Activated B cell treated with CpG ODN at 0.5 μM for 24 hours (primary cell): ENCODE measurements around the gene MSI2. TPM values are rescaled to one million over a fixed set of nuclear protein-coding genes. Genes with fewer than 3 reads are reported as not detected.

Source experiments
- ATAC-seq: fragments of 200-7000 bp; cut with Tn5 transposase; one replicate; pipeline ENCODE4 v1.10.0; 2021; ENCODE audit warnings: low read depth, mild to moderate bottlenecking, moderate library complexity
- CTCF ChIA-PET: fragments of 350-600 bp; sonication (Branson Sonifier 250); formaldehyde crosslinking; loops from one replicate; lab custom pipeline; 2021; ENCODE audit warnings: antibody characterized with exemption; lab: Charles Lee
- POLR2A ChIA-PET: fragments of 350-600 bp; sonication (Branson Sonifier 250); formaldehyde crosslinking; loops from one replicate; lab custom pipeline; 2021; ENCODE audit warnings: antibody characterized with exemption; lab: Charles Lee
- DNase-seq: peaks from one replicate; pipeline ENCODE4 v3.0.0; 2022
- H3K27ac Mint-ChIP-seq: one replicate; pipeline ENCODE4 v1.8.0; 2020; ENCODE audit warnings: mixed read lengths
- H3K27me3 Mint-ChIP-seq: one replicate; pipeline ENCODE4 v1.8.0; 2021; ENCODE audit warnings: mixed read lengths
- H3K36me3 Mint-ChIP-seq: one replicate; pipeline ENCODE4 v1.8.0; 2021; ENCODE audit warnings: low read depth, mixed read lengths
- H3K4me1 Mint-ChIP-seq: one replicate; pipeline ENCODE4 v1.8.0; 2021; ENCODE audit warnings: mixed read lengths
- H3K4me3 Mint-ChIP-seq: one replicate; pipeline ENCODE4 v1.8.0; 2020; ENCODE audit warnings: mild to moderate bottlenecking, mixed read lengths
- H3K9me3 Mint-ChIP-seq: one replicate; pipeline ENCODE4 v1.8.0; 2020; ENCODE audit warnings: mixed read lengths
- CTCF ChIP-seq: fragments of 200-600 bp; IDR thresholded peaks from one replicate; pipeline ENCODE4 v1.8.0; 2022; ENCODE audit warnings: antibody characterized with exemption, mild to moderate bottlenecking
- intact Hi-C: fragments of 100-400 bp; cut with micrococcal nuclease; formaldehyde crosslinking; loops from one replicate; pipeline ENCODE4 v1.15.1; 2024
- total RNA-seq: library from RNA; stranded (reverse); gene quantifications from 2 replicates; pipeline ENCODE4 v1.2.3, GENCODE V29; 2022

MSI2 gene
- total RNA-seq, 1 donor from 2014 or later = 102 TPM

GRCh38 chr17:57316361-57316760, 60.0 kb downstream of the MSI2 start:
- H3K27ac Mint-ChIP-seq = no peak overlapping the region
- H3K4me3 Mint-ChIP-seq = no peak overlapping the region
- no peak for TF ChIP-seq CTCF
- CTCF ChIA-PET = no interaction called here
- H3K36me3 Mint-ChIP-seq = peaks cover 24% of the 10 kb centered on the region
- ATAC-seq (no peak), DNase-seq (no peak)
- intact Hi-C loops = loop anchor here (10.0 kb wide), 1 partner anchor 612 kb away; no protein-coding TSS in a partner anchor
- no peaks in the 10 kb centered on the region for H3K9me3 Mint-ChIP-seq
- H3K27me3 Mint-ChIP-seq = no peaks in the 10 kb centered on the region
- H3K4me1 Mint-ChIP-seq = peaks cover 3% of the 10 kb centered on the region
- POLR2A ChIA-PET = interaction anchor here (0.6 kb wide), 1 partner anchor 242 kb away, joined by 7 read pairs; no protein-coding TSS in a partner anchor

GRCh38 chr17:57317079-57317478, 60.8 kb downstream of the MSI2 start:
- H3K9me3 Mint-ChIP-seq = no peaks in the 10 kb centered on the region
- no peaks in the 10 kb centered on the region for H3K4me1 Mint-ChIP-seq
- CTCF ChIA-PET = no interaction called here
- intact Hi-C loops = loop anchor here (10.0 kb wide), 1 partner anchor 612 kb away; no protein-coding TSS in a partner anchor
- no peak overlapping the region for H3K4me3 Mint-ChIP-seq
- peaks cover 20% of the 10 kb centered on the region for H3K36me3 Mint-ChIP-seq
- POLR2A ChIA-PET = no interaction called here
- DNase-seq = no peak
- no peak for ATAC-seq
- no peaks in the 10 kb centered on the region for H3K27me3 Mint-ChIP-seq
- no peak for TF ChIP-seq CTCF
- no peak overlapping the region for H3K27ac Mint-ChIP-seq

- ChIA-PET POLR2A (no interaction called here), CTCF (no interaction called here)
- TF ChIP-seq CTCF = no peak
- no peak for DNase-seq
- H3K4me1 Mint-ChIP-seq = no peaks in the 10 kb centered on the region
- intact Hi-C loops = loop anchor here (10.0 kb wide), 1 partner anchor 614 kb away; no protein-coding TSS in a partner anchor
- H3K27ac Mint-ChIP-seq = no peak overlapping the region
- H3K27me3 Mint-ChIP-seq = no peaks in the 10 kb centered on the region
- no peaks in the 10 kb centered on the region for H3K9me3 Mint-ChIP-seq
- peaks cover 28% of the 10 kb centered on the region for H3K36me3 Mint-ChIP-seq
- no peak for ATAC-seq
- H3K4me3 Mint-ChIP-seq = no peak overlapping the region
These were observed 62.6 kb downstream of the MSI2 start for GRCh38 chr17:57318913-57319312.

GRCh38 chr17:57319806-57320205, 63.5 kb downstream of the MSI2 start:
- no peaks in the 10 kb centered on the region for H3K4me1 Mint-ChIP-seq
- H3K4me3 Mint-ChIP-seq = no peak overlapping the region
- ChIA-PET CTCF (no interaction called here), POLR2A (no interaction called here)
- no peaks in the 10 kb centered on the region for H3K9me3 Mint-ChIP-seq
- H3K27me3 Mint-ChIP-seq = no peaks in the 10 kb centered on the region
- no peak for TF ChIP-seq CTCF
- intact Hi-C loops = loop anchor here (10.0 kb wide), 1 partner anchor 615 kb away; no protein-coding TSS in a partner anchor
- ATAC-seq (no peak), DNase-seq (no peak)
- H3K27ac Mint-ChIP-seq = no peak overlapping the region
- H3K36me3 Mint-ChIP-seq = peaks cover 32% of the 10 kb centered on the region

GRCh38 chr17:57323391-57323790, 67.1 kb downstream of the MSI2 start:
- intact Hi-C loops = no loop called here
- no peak overlapping the region for H3K27ac Mint-ChIP-seq
- ChIA-PET CTCF (no interaction called here), POLR2A (no interaction called here)
- DNase-seq (no peak), ATAC-seq (no peak)
- H3K27me3 Mint-ChIP-seq = no peaks in the 10 kb centered on the region
- H3K4me3 Mint-ChIP-seq = no peak overlapping the region
- H3K4me1 Mint-ChIP-seq = no peaks in the 10 kb centered on the region
- no peak for TF ChIP-seq CTCF
- no peaks in the 10 kb centered on the region for H3K9me3 Mint-ChIP-seq
- H3K36me3 Mint-ChIP-seq = peaks cover 45% of the 10 kb centered on the region
